ENCODE measurements around the gene MYO18A.

- TF ChIP-seq POLR2A (IDR thresholded peaks at IDR 0.05) (no peak), CTCF (IDR thresholded peaks at IDR 0.05) (no peak)
Measured at GRCh38 chr17:29066047-29066446, 114.2 kb downstream of the MYO18A start.
